HG03439 (cell line): Measurements from ENCODE around the gene PCDHGA9.
"Not testable (repeated sequence)": the region's sequence is repeated elsewhere in the genome, so short reads cannot be mapped to it uniquely, and the experiment has no call there.

ENCODE experiments used
- ATAC-seq: cut with Tn5 transposase; IDR thresholded peaks from one replicate; pipeline ENCODE4 v1.9.1; 2021; ENCODE audit warnings: mild to moderate bottlenecking, moderate library complexity; ENCODE audit not compliant: unreplicated experiment

Gene PCDHGA9

GRCh38 chr5:141383345-141383744 is 19.2 kb upstream of the PCDHGA9 start:
- ATAC-seq = no peak

- ATAC-seq = no peak
These were observed 17.9 kb upstream of the PCDHGA9 start for GRCh38 chr5:141384471-141385267.

GRCh38 chr5:141387557-141388311 is 14.8 kb upstream of the PCDHGA9 start, which contains the start of gene PCDHGB4:
PCDHGB4 (plus strand) TSS chr5:141387698; CDS start chr5:141387885, 187 bp downstream.
- not testable (repeated sequence) for ATAC-seq

GRCh38 chr5:141388661-141389060 is 13.9 kb upstream of the PCDHGA9 start:
- ATAC-seq = no peak

GRCh38 chr5:141389153-141390042 is 13.2 kb upstream of the PCDHGA9 start:
- ATAC-seq = no peak

GRCh38 chr5:141392429-141393198 is 10.0 kb upstream of the PCDHGA9 start, which contains the start of gene PCDHGA8:
PCDHGA8 (plus strand) TSS chr5:141392633; CDS start chr5:141392814, 181 bp downstream.
- no peak for ATAC-seq

GRCh38 chr5:141393267-141393666 is 9.3 kb upstream of the PCDHGA9 start:
- ATAC-seq = no peak

GRCh38 chr5:141394401-141395187 is 8.0 kb upstream of the PCDHGA9 start:
- not testable (repeated sequence) for ATAC-seq

- peak; percentile 54 for ATAC-seq
These were observed 4.6 kb upstream of the PCDHGA9 start, which contains the start of gene PCDHGB5 for GRCh38 chr5:141397756-141398551. PCDHGB5 (plus strand) TSS chr5:141397947; CDS start chr5:141398128, 181 bp downstream.

- no peak for ATAC-seq
These were observed 4.0 kb upstream of the PCDHGA9 start for GRCh38 chr5:141398608-141399007.

- no peak for ATAC-seq
These were observed 2.9 kb upstream of the PCDHGA9 start for GRCh38 chr5:141399555-141400258.

- ATAC-seq = no peak
These were observed 809 bp downstream of the PCDHGA9 start for GRCh38 chr5:141403387-141403786.

- not testable (repeated sequence) for ATAC-seq
These were observed 5.4 kb downstream of the PCDHGA9 start, which contains the start of gene PCDHGB6 for GRCh38 chr5:141407790-141408505. PCDHGB6 (plus strand) TSS chr5:141408021; CDS start chr5:141408203, 182 bp downstream.

- no peak for ATAC-seq
These were observed 7.2 kb downstream of the PCDHGA9 start for GRCh38 chr5:141409598-141410306.

- ATAC-seq = no peak
These were observed 9.0 kb downstream of the PCDHGA9 start for GRCh38 chr5:141411575-141411974.

- ATAC-seq = peak; percentile 70
These were observed 10.4 kb downstream of the PCDHGA9 start, which contains the start of gene PCDHGA10 for GRCh38 chr5:141412854-141413539. PCDHGA10 (plus strand) TSS chr5:141412987; CDS start chr5:141413176, 189 bp downstream.
